Measurements from ENCODE around the gene ADORA2B. TPM values are rescaled to one million over a fixed set of nuclear protein-coding genes. Genes with fewer than 3 reads are reported as not detected.

The ADORA2B gene
- total and polyA plus RNA-seq, 2 of the 4 experiments (the other 2 are of a cell fraction), result 5.2 to 5.5 TPM

- no peak overlapping the region for H3K14ac ChIP-seq (replicated peaks; ENCODE audit: low read depth, low read length)
- H3K4me2 ChIP-seq (ENCODE audit: low read depth, low read length), result no peak overlapping the region
- no peak for ATAC-seq (ENCODE audit: low read depth)
- H2AFZ ChIP-seq (replicated peaks; ENCODE audit: low read length, poor library complexity), result no peak overlapping the region
- no peak overlapping the region for H2AK9ac ChIP-seq (replicated peaks; ENCODE audit: low read depth, low read length, poor library complexity)
- H3K23ac ChIP-seq (ENCODE audit: low read depth, low read length), result no peak overlapping the region
- H4K20me1 ChIP-seq (ENCODE audit: insufficient read depth, low read length), result no peaks in the 10 kb centered on the region
- H3K79me1 ChIP-seq (ENCODE audit: low read depth in 1 of 2, low read length in 2 of 2), result no peaks in the 10 kb centered on the region
- H2BK15ac ChIP-seq (ENCODE audit: low read depth, low read length), result no peak overlapping the region
- ChIA-PET CTCF (no interaction called here), POLR2A (ENCODE audit: unreplicated experiment) (no interaction called here)
- no peak overlapping the region for H3K9ac ChIP-seq (ENCODE audit: low read depth, low read length)
- BruUV-seq (replicated peaks), result no TSS peak
- H4K5ac ChIP-seq (ENCODE audit: low read depth, low read length), result no peak overlapping the region
- H3K4me1 ChIP-seq (ENCODE audit: control insufficient read depth, insufficient read depth, low read length), result peaks cover 4% of the 10 kb centered on the region
- H4K8ac ChIP-seq (ENCODE audit: low read depth in 2 of 2, low read length in 2 of 2), result no peak overlapping the region
- no peak overlapping the region for H3K18ac ChIP-seq (ENCODE audit: low read depth, low read length)
- H3K27ac ChIP-seq (ENCODE audit: insufficient read depth, low read length), result no peak overlapping the region
- no peak overlapping the region for H4K91ac ChIP-seq (ENCODE audit: insufficient read depth, low read depth, low read length)
- DNase-seq, result no peak
- H3K9me1 ChIP-seq (ENCODE audit: insufficient read depth, low read length), result peaks cover 5% of the 10 kb centered on the region; the same call in 1 of the 2 replicates
- no CpG with 5 or more reads among the region's 1 CpG for WGBS, 2 experiments (ENCODE audit: extremely low coverage in 2 of 2, insufficient read length in 1 of 2)
- dilution Hi-C loops (cut with HindIII; ENCODE audit: low sequenced_read_pairs, unreplicated experiment), result no loop called here
- no peak overlapping the region for H2AK5ac ChIP-seq (ENCODE audit: low read depth, low read length)
- TF ChIP-seq MXI1 (IDR thresholded peaks at IDR 0.05; ENCODE audit: borderline replicate concordance, low read depth, low read length) (no peak), POLR2A (IDR thresholded peaks at IDR 0.05; ENCODE audit: low read depth, low read length) (no peak), MAZ (IDR thresholded peaks at IDR 0.05; ENCODE audit: borderline replicate concordance, low read depth, low read length) (no peak), BHLHE40 (IDR thresholded peaks at IDR 0.05; ENCODE audit: low read depth, low read length) (no peak), NFE2L2 (IDR thresholded peaks at IDR 0.05; ENCODE audit: low read depth, low read length) (no peak), CHD1 (IDR thresholded peaks at IDR 0.05; ENCODE audit: low read depth, low read length) (no peak), RAD21 (IDR thresholded peaks at IDR 0.05; ENCODE audit: low read length) (no peak), FOS (IDR thresholded peaks at IDR 0.05; ENCODE audit: low read depth, low read length) (no peak), RFX5 (IDR thresholded peaks at IDR 0.05; ENCODE audit: low read depth, low read length) (no peak)
- no peaks in the 10 kb centered on the region for H3K36me3 ChIP-seq (ENCODE audit: control insufficient read depth, insufficient read depth, low read length)
- in situ Hi-C loops (cut with MboI; ENCODE audit: low sequenced_read_pairs), result no loop called here
- no peaks in the 10 kb centered on the region for H3K27me3 ChIP-seq (ENCODE audit: control insufficient read depth, insufficient read depth, low read length)
- no peak overlapping the region for H3K56ac ChIP-seq (ENCODE audit: extremely low read depth, insufficient read depth, low read length)
- no peak overlapping the region for H2BK5ac ChIP-seq (ENCODE audit: low read depth, low read length, poor library complexity, severe bottlenecking)
- no peak overlapping the region for H2BK20ac ChIP-seq (ENCODE audit: low read depth, low read length)
- H3K9me3 ChIP-seq (ENCODE audit: control insufficient read depth, insufficient read depth, low read length), result no peaks in the 10 kb centered on the region
- intact Hi-C loops (cut with micrococcal nuclease), result no loop called here
- no peak overlapping the region for H2BK120ac ChIP-seq (ENCODE audit: low read depth, low read length)
- H3K4me3 ChIP-seq (ENCODE audit: insufficient read depth, low read depth, low read length), result no peak overlapping the region
- no peak overlapping the region for H3K4ac ChIP-seq (ENCODE audit: low read depth, low read length)
Observed at GRCh38 chr17:15896277-15896676, 48.7 kb upstream of the ADORA2B start.

Measured in IMR-90 (cell line).